HUES48 (cell line): Measurements from ENCODE around the gene BACH1.

ENCODE experiments used
- H3K27ac ChIP-seq: one replicate; pipeline ENCODE4 v1.7.0; 2013; ENCODE audit warnings: low read depth, low read length, inconsistent platforms
- H3K27me3 ChIP-seq: 2 replicates; pipeline ENCODE4 v1.6.1; 2013; ENCODE audit warnings: mild to moderate bottlenecking, low read length; ENCODE audit not compliant: control insufficient read depth, insufficient read depth
- H3K36me3 ChIP-seq: 2 replicates; pipeline ENCODE4 v1.6.1; 2013; ENCODE audit warnings: low read length; ENCODE audit not compliant: control insufficient read depth, insufficient read depth
- H3K4me1 ChIP-seq: 2 replicates; pipeline ENCODE4 v1.6.1; 2013; ENCODE audit warnings: mild to moderate bottlenecking, low read length; ENCODE audit not compliant: control insufficient read depth, insufficient read depth
- H3K4me3 ChIP-seq: 2 replicates; pipeline ENCODE4 v1.5.1; 2013; ENCODE audit warnings: mild to moderate bottlenecking, low read depth, low read length
- H3K9ac ChIP-seq: 2 replicates; pipeline ENCODE4 v1.6.1; 2013; ENCODE audit warnings: mild to moderate bottlenecking, low read depth, low read length, moderate library complexity
- H3K9me3 ChIP-seq: 2 replicates; pipeline ENCODE4 v1.6.1; 2013; ENCODE audit warnings: low read length; ENCODE audit not compliant: control insufficient read depth, insufficient read depth

The BACH1 gene

GRCh38 chr21:29316029-29316742 lies 17.5 kb downstream of the BACH1 start:
- Histone ChIP-seq H3K36me3 (peaks cover 2% of the 10 kb centered on the region), H3K4me1 (0 out of 2 replicates have a peak, but pooled peaks cover 7% of the 10 kb centered on the region), H3K9me3 (no peaks in the 10 kb centered on the region), H3K4me3 (no peak overlapping the region), H3K27me3 (no peaks in the 10 kb centered on the region), H3K9ac (no peak overlapping the region), H3K27ac (no peak overlapping the region)

DNA sequence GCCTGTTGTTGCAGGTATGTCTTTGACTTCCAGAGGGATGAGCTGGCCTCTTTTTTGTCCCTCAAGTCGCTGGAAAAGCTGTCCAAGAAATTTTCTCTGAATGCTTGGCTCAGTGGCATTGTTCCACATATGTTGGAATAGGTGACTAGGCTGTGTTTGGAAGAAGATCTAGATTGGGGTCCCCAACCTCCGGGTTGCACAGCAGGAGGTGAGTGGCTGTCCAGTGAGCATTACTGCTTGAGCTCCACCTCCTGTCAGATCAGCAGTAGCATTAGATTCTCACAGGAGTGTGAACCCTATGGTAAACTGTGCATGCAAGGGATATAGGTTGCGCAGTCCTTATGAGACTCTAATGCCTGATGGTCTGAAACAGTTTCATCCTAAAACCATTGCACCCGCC lies 18.1 kb downstream of the BACH1 start:
- no peak overlapping the region for H3K27ac ChIP-seq
- no peak overlapping the region for H3K9ac ChIP-seq
- H3K4me1 ChIP-seq: 0 out of 2 replicates have a peak, but pooled peaks cover 7% of the 10 kb centered on the region
- H3K36me3 ChIP-seq: peaks cover 8% of the 10 kb centered on the region
- H3K27me3 ChIP-seq: no peaks in the 10 kb centered on the region
- H3K9me3 ChIP-seq: no peaks in the 10 kb centered on the region
- no peak overlapping the region for H3K4me3 ChIP-seq

DNA sequence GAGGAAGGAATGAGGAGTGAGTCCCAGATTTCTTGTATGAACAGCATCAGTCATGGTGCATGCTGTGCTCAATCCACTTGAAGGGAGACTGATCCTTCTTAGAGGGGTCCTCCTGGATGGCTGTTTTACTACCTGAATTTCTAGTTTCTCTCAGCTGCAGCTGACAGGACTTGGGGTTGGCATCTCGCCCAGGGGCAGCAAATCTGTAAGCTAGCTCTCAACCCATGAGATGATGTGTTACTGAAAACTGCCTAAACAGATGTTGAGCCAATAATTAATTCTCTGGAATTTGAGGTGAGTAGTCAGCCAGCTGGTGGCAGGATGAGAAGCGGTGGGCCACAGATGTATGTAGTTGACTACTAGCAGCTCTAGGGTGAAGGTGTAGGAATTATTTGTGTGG lies 19.6 kb downstream of the BACH1 start:
- Histone ChIP-seq H3K27ac (no peak overlapping the region), H3K9me3 (no peaks in the 10 kb centered on the region), H3K4me3 (no peak overlapping the region), H3K9ac (no peak overlapping the region), H3K27me3 (no peaks in the 10 kb centered on the region), H3K36me3 (peaks cover 14% of the 10 kb centered on the region), H3K4me1 (0 out of 2 replicates have a peak, but pooled peaks cover 7% of the 10 kb centered on the region)

DNA sequence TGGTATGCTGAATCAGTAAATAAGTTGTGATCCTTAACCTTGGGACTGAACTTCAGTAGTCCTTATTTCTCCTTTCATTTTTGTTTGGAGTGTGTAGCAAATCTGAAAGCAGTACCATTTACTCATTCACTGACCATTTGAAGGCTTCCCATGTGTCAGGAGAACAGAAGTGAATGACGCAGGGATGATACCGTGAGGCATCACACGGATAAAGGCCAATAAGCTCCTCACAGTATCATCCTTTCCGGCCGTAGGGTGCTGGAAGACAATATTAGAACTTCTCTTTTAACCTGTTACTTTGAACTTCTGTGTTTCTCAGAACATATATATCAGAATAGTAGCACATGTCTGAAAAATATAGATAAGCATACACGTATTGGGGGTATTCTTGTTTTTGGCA lies 21.3 kb downstream of the BACH1 start:
- no peaks in the 10 kb centered on the region for H3K9me3 ChIP-seq
- peaks cover 18% of the 10 kb centered on the region for H3K36me3 ChIP-seq
- no peaks in the 10 kb centered on the region for H3K27me3 ChIP-seq
- no peak overlapping the region for H3K4me3 ChIP-seq
- H3K9ac ChIP-seq: no peak overlapping the region
- H3K27ac ChIP-seq: no peak overlapping the region
- H3K4me1 ChIP-seq: 0 out of 2 replicates have a peak, but pooled peaks cover under 1% of the 10 kb centered on the region

DNA sequence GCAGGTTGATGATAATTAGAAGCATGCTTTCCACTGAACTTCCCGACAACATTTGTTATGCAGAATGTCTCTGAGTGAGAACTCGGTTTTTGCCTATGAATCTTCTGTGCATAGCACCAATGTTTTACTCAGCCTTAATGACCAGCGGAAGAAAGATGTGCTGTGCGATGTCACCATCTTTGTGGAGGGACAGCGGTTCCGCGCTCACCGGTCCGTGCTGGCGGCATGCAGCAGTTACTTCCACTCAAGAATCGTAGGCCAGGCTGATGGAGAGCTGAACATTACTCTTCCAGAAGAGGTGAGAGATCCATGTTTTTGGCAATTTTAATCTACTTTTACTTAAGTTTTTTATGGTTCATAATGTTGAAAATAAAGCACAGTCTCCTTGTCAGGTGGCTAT lies 22.5 kb downstream of the BACH1 start:
- no peaks in the 10 kb centered on the region for H3K4me1 ChIP-seq
- H3K27ac ChIP-seq: no peak overlapping the region
- H3K9me3 ChIP-seq: no peaks in the 10 kb centered on the region
- no peaks in the 10 kb centered on the region for H3K27me3 ChIP-seq
- peaks cover 22% of the 10 kb centered on the region for H3K36me3 ChIP-seq
- no peak overlapping the region for H3K9ac ChIP-seq
- H3K4me3 ChIP-seq: no peak overlapping the region

- Histone ChIP-seq H3K4me3 (no peak overlapping the region), H3K36me3 (peaks cover 32% of the 10 kb centered on the region), H3K9ac (no peak overlapping the region), H3K27me3 (no peaks in the 10 kb centered on the region), H3K4me1 (no peaks in the 10 kb centered on the region), H3K9me3 (no peaks in the 10 kb centered on the region), H3K27ac (no peak overlapping the region)
Measured at GRCh38 chr21:29321932-29322928, 23.5 kb downstream of the BACH1 start.

GRCh38 chr21:29323189-29323588 lies 24.5 kb downstream of the BACH1 start:
- no peaks in the 10 kb centered on the region for H3K9me3 ChIP-seq
- no peak overlapping the region for H3K9ac ChIP-seq
- H3K4me1 ChIP-seq: no peaks in the 10 kb centered on the region
- H3K27me3 ChIP-seq: no peaks in the 10 kb centered on the region
- H3K36me3 ChIP-seq: peaks cover 41% of the 10 kb centered on the region
- no peak overlapping the region for H3K4me3 ChIP-seq
- no peak overlapping the region for H3K27ac ChIP-seq

DNA sequence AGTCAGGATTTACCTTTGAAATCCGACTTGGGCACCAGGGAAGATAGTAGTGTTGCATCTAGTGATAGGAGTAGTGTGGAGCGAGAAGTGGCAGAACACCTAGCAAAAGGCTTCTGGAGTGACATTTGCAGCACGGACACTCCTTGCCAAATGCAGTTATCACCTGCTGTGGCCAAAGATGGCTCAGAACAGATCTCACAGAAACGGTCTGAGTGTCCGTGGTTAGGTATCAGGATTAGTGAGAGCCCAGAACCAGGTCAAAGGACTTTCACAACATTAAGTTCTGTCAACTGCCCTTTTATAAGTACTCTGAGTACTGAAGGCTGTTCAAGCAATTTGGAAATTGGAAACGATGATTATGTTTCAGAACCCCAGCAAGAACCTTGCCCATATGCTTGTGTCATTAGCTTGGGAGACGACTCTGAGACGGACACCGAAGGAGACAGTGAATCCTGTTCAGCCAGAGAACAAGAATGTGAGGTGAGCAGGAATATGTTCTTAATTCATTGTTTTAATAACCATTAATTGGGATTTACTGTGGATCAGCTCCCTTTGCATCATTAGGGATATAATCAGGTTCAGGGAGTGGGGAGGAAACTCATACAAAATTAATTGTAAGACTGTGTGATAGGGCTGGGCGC lies 28.3 kb downstream of the BACH1 start:
- Histone ChIP-seq H3K4me1 (no peaks in the 10 kb centered on the region), H3K9me3 (no peaks in the 10 kb centered on the region), H3K27ac (no peak overlapping the region), H3K27me3 (no peaks in the 10 kb centered on the region), H3K36me3 (peaks cover 51% of the 10 kb centered on the region), H3K9ac (no peak overlapping the region), H3K4me3 (no peak overlapping the region)

DNA sequence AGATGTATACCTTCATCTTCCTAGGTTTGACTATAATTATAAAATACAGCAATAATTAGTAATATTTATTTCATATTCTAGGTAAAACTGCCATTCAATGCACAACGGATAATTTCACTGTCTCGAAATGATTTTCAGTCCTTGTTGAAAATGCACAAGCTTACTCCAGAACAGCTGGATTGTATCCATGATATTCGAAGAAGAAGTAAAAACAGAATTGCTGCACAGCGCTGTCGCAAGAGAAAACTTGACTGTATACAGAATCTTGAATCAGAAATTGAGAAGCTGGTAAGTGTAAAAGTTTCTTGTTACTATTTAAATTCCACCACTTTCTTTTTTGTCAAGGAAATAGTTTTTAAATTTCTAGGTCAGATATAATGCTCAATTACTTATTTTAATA lies 30.7 kb downstream of the BACH1 start:
- Histone ChIP-seq H3K9me3 (no peaks in the 10 kb centered on the region), H3K27me3 (no peaks in the 10 kb centered on the region), H3K27ac (no peak overlapping the region), H3K9ac (no peak overlapping the region), H3K36me3 (peaks cover 52% of the 10 kb centered on the region), H3K4me3 (no peak overlapping the region), H3K4me1 (no peaks in the 10 kb centered on the region)

DNA sequence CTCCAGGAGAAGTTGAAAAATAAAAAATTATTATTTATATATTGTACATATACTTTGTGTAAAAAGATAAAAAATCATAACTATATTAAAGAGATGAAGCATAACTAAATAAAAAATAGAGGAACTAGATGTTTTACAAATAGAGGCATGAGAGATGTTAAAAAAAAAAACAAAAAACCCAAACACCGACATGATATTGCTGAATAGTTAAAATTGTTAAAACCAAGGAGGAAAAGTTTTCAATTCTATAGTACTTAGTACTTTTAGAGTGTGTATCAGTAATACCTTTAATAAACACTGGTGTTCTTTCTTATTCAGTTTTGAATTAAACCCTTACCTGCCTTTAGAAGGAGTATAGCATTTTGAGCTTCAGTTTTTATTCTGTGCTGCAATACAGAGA lies 32.1 kb downstream of the BACH1 start:
- Histone ChIP-seq H3K36me3 (peaks cover 52% of the 10 kb centered on the region), H3K27ac (no peak overlapping the region), H3K27me3 (no peaks in the 10 kb centered on the region), H3K4me3 (no peak overlapping the region), H3K9ac (no peak overlapping the region), H3K9me3 (no peaks in the 10 kb centered on the region), H3K4me1 (no peaks in the 10 kb centered on the region)
